GM19397 (cell line): ENCODE results near the gene LGI4.

Experiments
- ATAC-seq: cut with Tn5 transposase; IDR thresholded peaks from one replicate; pipeline ENCODE4 v1.9.1; 2021; ENCODE audit warnings: mild to moderate bottlenecking, moderate library complexity; ENCODE audit not compliant: unreplicated experiment

The LGI4 gene

GRCh38 chr19:35124098-35125060 lies 10.5 kb downstream of the LGI4 start:
- peak; percentile 69 for ATAC-seq

GRCh38 chr19:35123573-35123972 lies 11.3 kb downstream of the LGI4 start:
- ATAC-seq: no peak

GRCh38 chr19:35122687-35123551 lies 11.9 kb downstream of the LGI4 start:
- ATAC-seq: no peak

GRCh38 chr19:35120898-35121297 lies 14.0 kb downstream of the LGI4 start:
- no peak for ATAC-seq

- no peak for ATAC-seq
Observed at GRCh38 chr19:35120492-35120891, 14.4 kb downstream of the LGI4 start.

GRCh38 chr19:35119578-35120155 lies 15.2 kb downstream of the LGI4 start:
- no peak for ATAC-seq

GRCh38 chr19:35119091-35119490 lies 15.8 kb downstream of the LGI4 start:
- no peak for ATAC-seq

GRCh38 chr19:35118268-35119020 lies 16.4 kb downstream of the LGI4 start:
- ATAC-seq: no peak

GRCh38 chr19:35117799-35118198 lies 17.1 kb downstream of the LGI4 start:
- no peak for ATAC-seq

- no peak for ATAC-seq
Observed at GRCh38 chr19:35117116-35117515, 17.7 kb downstream of the LGI4 start.

GRCh38 chr19:35116072-35116801 lies 18.6 kb downstream of the LGI4 start:
- no peak for ATAC-seq

GRCh38 chr19:35115177-35115951 lies 19.5 kb downstream of the LGI4 start, which contains the start of gene FXYD3:
Gene FXYD3 (plus strand): TSS chr19:35115823. CDS start chr19:35119377, 3,554 bp downstream.
- no peak for ATAC-seq

GRCh38 chr19:35114353-35115176 lies 20.3 kb downstream of the LGI4 start:
- no peak for ATAC-seq

- ATAC-seq: no peak
Observed at GRCh38 chr19:35112995-35113688, 21.7 kb downstream of the LGI4 start.

- ATAC-seq: no peak
Observed at GRCh38 chr19:35110974-35111373, 23.9 kb downstream of the LGI4 start.

- no peak for ATAC-seq
Observed at GRCh38 chr19:35109395-35110112, 25.3 kb downstream of the LGI4 start.

GRCh38 chr19:35108730-35109129 lies 26.1 kb downstream of the LGI4 start:
- ATAC-seq: no peak
